ENCODE measurements around the gene RMC1. TPM values are rescaled to one million over a fixed set of nuclear protein-coding genes. Genes with fewer than 3 reads are reported as not detected.

The RMC1 gene
- total RNA-seq, 1 donor from 2014 or later: 17.7 TPM

GRCh38 chr18:23470620-23471387 is 32.5 kb upstream of the RMC1 start:
- no peak for TF ChIP-seq POLR2AphosphoS5 (IDR thresholded peaks at IDR 0.05; ENCODE audit: insufficient read depth in 1 of 2, low read depth in 1 of 2)
- Histone ChIP-seq H3K27me3 (no peaks in the 10 kb centered on the region), H3K9me3 (no peaks in the 10 kb centered on the region), H3K4me3 (no peak overlapping the region), H3K27ac (no peak overlapping the region), H3K4me1 (no peaks in the 10 kb centered on the region), H3K36me3 (peaks cover 2 to 93% of the 10 kb centered on the region in 2 donors)
- intact Hi-C loops (cut with DNase I): no loop called here
- no peak for DNase-seq (ENCODE audit: extremely low spot score in 2 of 2)

GRCh38 chr18:23471486-23471885 is 31.8 kb upstream of the RMC1 start:
- Histone ChIP-seq H3K9me3 (no peaks in the 10 kb centered on the region), H3K36me3 (peaks cover 2 to 95% of the 10 kb centered on the region in 2 donors), H3K27ac (no peak overlapping the region), H3K4me1 (no peaks in the 10 kb centered on the region), H3K27me3 (no peaks in the 10 kb centered on the region), H3K4me3 (no peak overlapping the region)
- intact Hi-C loops (cut with DNase I): no loop called here
- no peak for DNase-seq (ENCODE audit: extremely low spot score in 2 of 2)
- TF ChIP-seq POLR2A (IDR thresholded peaks at IDR 0.05) (no peak), CTCF (IDR thresholded peaks at IDR 0.05) (no peak), POLR2AphosphoS5 (IDR thresholded peaks at IDR 0.05; ENCODE audit: insufficient read depth in 1 of 2, low read depth in 1 of 2) (no peak)

- no peak for DNase-seq (ENCODE audit: extremely low spot score in 2 of 2)
- Histone ChIP-seq H3K4me3 (no peak overlapping the region), H3K9me3 (no peaks in the 10 kb centered on the region), H3K4me1 (no peaks in the 10 kb centered on the region), H3K27me3 (no peaks in the 10 kb centered on the region), H3K27ac (no peak overlapping the region), H3K36me3 (peaks cover 0 to 74% of the 10 kb centered on the region in 2 donors)
- TF ChIP-seq CTCF (IDR thresholded peaks at IDR 0.05): no peak
- TF ChIP-seq POLR2A (IDR thresholded peaks at IDR 0.05): no peak
- no peak for TF ChIP-seq POLR2AphosphoS5 (IDR thresholded peaks at IDR 0.05; ENCODE audit: insufficient read depth in 1 of 2, low read depth in 1 of 2)
- intact Hi-C loops (cut with DNase I): no loop called here
These were observed 23.3 kb upstream of the RMC1 start for GRCh38 chr18:23479829-23480505.

GRCh38 chr18:23484561-23485182 is 18.6 kb upstream of the RMC1 start:
- Histone ChIP-seq H3K4me1 (peaks cover 9% of the 10 kb centered on the region), H3K36me3 (peaks cover 0 to 28% of the 10 kb centered on the region in 2 donors), H3K9me3 (no peaks in the 10 kb centered on the region), H3K27me3 (no peaks in the 10 kb centered on the region), H3K27ac (no peak overlapping the region), H3K4me3 (no peak overlapping the region)
- intact Hi-C loops (cut with DNase I): no loop called here
- no peak for TF ChIP-seq POLR2AphosphoS5 (IDR thresholded peaks at IDR 0.05; ENCODE audit: insufficient read depth in 1 of 2, low read depth in 1 of 2)
- TF ChIP-seq CTCF (IDR thresholded peaks at IDR 0.05): no peak
- no peak for TF ChIP-seq POLR2A (IDR thresholded peaks at IDR 0.05)
- no peak for DNase-seq (ENCODE audit: extremely low spot score in 2 of 2)

- Histone ChIP-seq H3K9me3 (no peaks in the 10 kb centered on the region), H3K27me3 (no peaks in the 10 kb centered on the region), H3K36me3 (peaks cover 0 to 21% of the 10 kb centered on the region in 2 donors), H3K4me3 (no peak overlapping the region), H3K4me1 (peaks cover 9% of the 10 kb centered on the region), H3K27ac (no peak overlapping the region)
- intact Hi-C loops (cut with DNase I): no loop called here
- TF ChIP-seq POLR2AphosphoS5 (IDR thresholded peaks at IDR 0.05; ENCODE audit: insufficient read depth in 1 of 2, low read depth in 1 of 2): no peak
- no peak for TF ChIP-seq CTCF (IDR thresholded peaks at IDR 0.05)
- no peak for TF ChIP-seq POLR2A (IDR thresholded peaks at IDR 0.05)
- DNase-seq (ENCODE audit: extremely low spot score in 2 of 2): no peak
These were observed 17.9 kb upstream of the RMC1 start for GRCh38 chr18:23485386-23485785.
